Renal cortex interstitium (tissue), 11 donors: Measurements from ENCODE around the gene NALCN. TPM values are rescaled to one million over a fixed set of nuclear protein-coding genes. Genes with fewer than 3 reads are reported as not detected.

Source experiments
- DNase-seq, 11 donors: peaks; one replicate each; pipeline ENCODE4 v3.0.0-alpha.2; 2013; ENCODE audit warnings: low read depth in 9 of 11, low spot score in 4 of 11; ENCODE audit errors: extremely low read depth in 1 of 11
- polyA plus RNA-seq, 3 donors: library from polyadenylated mRNA; unstranded; fragments of 120-200 nt; gene quantifications; one replicate each; pipeline ENCODE4 v1.2.1, GENCODE V29; 2013; ENCODE audit not compliant: insufficient read length in 3 of 3

Gene NALCN
- polyA plus RNA-seq, 3 donors, result 0.92 to 1.5 (median 1.2) TPM

- DNase-seq, result no peak
These were observed 177.8 kb downstream of the NALCN start for GRCh38 chr13:101238555-101238954.

DNA sequence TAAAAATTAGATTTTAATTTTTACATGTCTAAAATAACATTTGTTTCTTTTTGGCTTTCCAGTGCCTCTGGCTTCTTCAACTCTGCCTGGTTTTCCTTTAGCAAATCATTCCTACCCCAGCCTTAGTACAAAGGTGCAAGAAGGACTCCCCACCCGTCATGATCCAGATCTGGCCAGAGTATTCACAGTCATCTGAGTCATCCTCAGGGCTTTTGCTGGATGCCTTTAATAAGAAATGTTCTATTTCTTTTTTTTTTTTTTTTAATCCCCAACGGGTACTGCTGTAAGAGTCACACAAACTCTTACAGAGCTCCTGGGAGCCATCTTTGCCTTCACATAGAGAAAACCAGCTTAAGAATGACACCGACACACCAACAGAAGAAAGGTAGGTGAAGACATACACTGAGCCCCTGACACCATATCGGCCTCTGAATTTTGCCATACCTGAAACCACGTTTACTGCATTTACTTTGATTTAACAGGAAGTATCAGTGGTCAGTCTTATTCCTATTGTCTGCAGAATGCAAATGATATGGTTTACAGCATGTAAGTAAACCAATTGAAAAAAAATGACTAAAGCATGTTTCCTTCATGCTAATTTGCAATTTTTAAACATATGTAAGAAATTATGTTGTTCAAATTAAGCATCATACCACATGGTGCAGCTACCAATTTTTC lies 184.4 kb downstream of the NALCN start:
- DNase-seq, result no peak

DNA sequence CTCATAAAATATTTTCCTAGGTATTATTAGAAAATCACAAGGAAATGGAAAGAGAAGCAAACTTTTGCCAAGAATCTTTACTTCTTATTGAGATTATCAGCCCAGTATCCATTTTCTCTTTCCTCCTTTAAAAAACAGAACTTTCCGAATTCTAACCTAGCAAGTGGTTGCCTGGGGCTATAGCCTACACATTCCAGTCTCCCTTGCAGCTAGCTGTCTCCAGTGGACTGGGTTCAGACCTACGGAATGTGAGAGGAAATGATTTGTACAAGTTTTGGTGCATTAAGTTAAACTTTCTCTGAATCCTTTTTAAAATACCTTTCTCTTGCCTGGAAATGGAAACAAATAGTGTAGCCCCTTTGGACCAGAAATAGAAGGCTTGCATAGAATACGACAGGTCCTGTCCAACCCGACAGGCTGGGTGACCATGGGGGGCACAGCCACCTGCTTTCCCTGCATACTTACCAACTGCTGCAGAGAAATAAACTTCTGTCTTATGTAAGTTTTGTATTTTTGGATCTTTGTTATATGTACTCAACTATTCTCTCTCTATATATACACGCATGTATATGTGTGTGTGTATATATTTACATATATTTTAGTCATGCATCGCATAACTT lies 185.9 kb downstream of the NALCN start:
- no peak for DNase-seq

- no peak for DNase-seq
These were observed 196.6 kb downstream of the NALCN start for GRCh38 chr13:101219609-101220265.

- no peak for DNase-seq
These were observed 197.8 kb downstream of the NALCN start for GRCh38 chr13:101218484-101218883.

GRCh38 chr13:101217086-101217485 lies 199.2 kb downstream of the NALCN start:
- no peak for DNase-seq

GRCh38 chr13:101211261-101211660 lies 205.0 kb downstream of the NALCN start:
- DNase-seq, result no peak

DNA sequence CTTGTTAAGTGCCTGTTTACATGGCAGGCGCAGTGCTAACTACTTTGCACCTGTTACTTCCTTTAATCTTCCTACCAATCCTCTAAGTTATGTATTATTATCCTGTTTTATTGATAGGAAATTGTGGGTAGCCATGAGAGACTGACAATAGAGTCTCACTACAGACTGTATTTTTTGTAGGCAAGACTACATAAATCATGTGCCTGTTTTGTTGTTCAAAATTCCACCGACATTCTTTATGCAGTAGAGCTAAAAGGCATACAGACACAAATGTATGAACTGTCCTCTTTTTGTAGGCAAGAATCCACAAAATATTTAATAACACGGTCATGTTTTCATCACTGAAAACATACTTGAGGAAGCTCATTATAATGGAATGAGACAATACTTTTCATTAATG lies 205.5 kb downstream of the NALCN start:
- DNase-seq, result no peak

DNA sequence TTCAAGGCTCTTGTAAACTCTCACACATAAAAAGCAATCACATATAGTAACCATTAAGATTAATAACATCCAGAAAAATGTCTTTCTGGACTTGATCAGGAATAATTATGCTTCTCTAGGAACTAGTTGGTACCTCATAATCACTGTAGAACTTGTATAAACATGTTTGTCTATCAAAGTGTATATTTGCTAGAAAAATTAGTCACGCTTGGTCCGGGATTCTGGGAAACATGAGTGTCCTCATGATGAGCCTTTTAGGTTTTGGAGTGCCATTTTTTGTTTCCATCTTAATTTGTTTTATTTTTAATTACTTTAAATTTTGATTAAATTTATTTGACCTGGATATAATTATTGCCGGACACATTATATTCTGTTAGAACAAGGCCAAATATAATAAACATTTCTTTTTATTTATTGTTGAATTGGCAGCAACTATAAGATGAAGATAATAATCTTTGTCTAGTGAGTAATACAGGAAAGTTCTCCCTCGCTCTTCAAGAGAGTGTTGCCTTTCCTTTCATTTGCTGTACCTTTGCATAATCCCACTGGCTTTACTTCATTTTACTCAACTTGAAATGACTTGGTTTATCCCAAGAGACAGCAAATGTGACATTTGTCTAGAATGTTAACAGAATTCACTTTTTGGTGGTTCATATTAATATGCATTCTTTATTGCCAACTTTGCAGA lies 207.0 kb downstream of the NALCN start:
- DNase-seq, result no peak

GRCh38 chr13:101205408-101205807 lies 210.9 kb downstream of the NALCN start:
- no peak for DNase-seq

- no peak for DNase-seq
These were observed 211.9 kb downstream of the NALCN start for GRCh38 chr13:101204270-101205020.

- DNase-seq, result no peak
These were observed 213.7 kb downstream of the NALCN start for GRCh38 chr13:101202590-101202989.

DNA sequence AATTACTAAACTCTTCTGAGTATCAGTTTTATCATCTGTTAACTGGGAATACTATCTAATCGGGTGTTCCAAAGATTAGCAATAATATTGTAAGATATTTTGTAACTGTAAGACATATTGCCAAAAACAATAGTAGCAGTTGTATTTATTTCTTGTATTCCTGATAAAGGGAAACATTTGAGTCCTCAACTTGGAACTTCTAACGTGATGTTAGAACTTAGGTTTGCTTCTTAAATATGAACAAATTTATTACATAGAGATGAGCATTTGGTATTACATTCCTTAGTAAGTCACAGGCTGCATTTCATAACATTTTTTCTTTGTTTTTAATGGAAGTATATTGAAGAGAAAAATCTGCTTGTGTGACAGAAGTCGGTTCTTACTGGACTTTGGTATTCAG lies 225.3 kb downstream of the NALCN start:
- DNase-seq, result no peak

DNA sequence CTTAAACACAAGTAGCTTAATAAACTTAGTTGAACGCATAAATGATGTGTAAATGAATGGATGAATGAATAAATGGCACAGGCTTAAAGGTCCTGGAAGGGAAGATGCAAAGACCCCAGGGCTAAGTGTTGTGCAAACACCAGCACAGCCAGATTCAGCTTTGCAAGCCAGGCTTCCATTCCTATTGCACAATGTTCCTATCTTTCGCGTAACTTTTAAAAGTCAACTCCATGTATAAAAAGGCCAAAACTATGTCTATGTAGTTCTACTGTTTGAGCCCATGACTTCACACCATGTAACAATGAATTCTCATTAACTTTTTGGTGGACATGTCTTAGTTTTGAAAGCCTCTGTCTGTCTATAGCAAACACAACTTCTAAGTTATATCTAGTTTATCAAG lies 226.0 kb downstream of the NALCN start:
- no peak for DNase-seq

DNA sequence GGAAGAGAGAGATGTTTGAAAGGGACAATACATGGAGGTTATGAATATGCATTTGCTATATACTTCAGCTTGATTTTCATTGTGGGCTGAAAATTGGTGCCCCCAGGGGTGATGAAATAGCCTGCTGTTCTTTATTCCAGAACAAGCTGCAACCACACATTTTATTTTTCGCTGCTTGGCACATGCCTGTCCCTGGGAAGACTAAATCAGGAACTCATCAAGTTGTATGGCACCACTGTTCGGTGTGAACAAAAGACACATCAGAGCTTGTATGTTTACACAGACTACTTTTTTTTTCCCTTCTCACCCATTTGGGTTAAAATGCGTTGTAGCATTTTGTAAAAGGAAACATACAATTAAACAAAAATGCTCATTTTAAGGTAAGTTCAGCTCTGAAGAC lies 230.7 kb downstream of the NALCN start:
- DNase-seq, result no peak

- no peak for DNase-seq
These were observed 235.1 kb downstream of the NALCN start for GRCh38 chr13:101181076-101181685.

DNA sequence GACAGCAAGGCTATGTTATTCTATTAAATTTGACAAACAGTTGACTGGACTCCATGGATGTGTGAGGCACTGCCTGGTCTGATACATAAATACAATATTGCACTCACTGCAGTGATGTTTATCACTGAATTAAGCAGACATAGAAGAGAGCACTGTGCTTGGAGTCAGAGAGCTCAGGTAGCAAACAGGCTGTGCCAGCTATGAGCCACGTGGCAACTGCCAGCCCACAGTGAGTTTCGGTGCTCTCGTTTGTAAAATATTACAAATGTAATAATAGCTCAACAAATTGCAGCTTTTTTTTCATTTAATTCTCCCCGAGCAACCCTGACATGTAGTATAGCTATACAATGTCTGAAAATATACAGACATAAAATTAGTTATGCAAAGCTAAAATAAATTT lies 237.3 kb downstream of the NALCN start:
- no peak for DNase-seq

- DNase-seq, result peak in 3 of 11 donors; percentile 13 to 23 (median 18)
These were observed 237.9 kb downstream of the NALCN start for GRCh38 chr13:101178406-101178805.

DNA sequence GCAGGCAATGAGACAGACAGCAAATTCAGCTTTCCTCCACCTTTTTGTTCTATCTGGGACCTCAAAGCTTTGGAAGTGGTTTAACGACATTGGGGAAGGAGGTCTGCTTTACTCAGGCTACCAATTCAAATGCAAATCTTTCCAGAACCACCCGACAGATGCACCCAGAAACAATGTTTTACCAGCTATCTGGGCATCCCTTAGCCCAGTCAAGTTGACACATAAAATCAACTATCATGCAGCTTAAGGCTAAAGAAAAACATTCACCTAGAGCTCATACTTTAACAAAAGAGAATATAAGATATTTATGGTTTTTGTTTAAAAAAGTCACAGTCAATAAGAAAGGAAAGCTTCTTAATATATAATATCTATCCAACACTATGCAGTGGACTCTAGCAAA lies 246.0 kb downstream of the NALCN start:
- no peak for DNase-seq
